Measurements from ENCODE around the gene ASRGL1.
"Not testable (repeated sequence)": the region's sequence is repeated elsewhere in the genome, so short reads cannot be mapped to it uniquely, and the experiment has no call there.

The ASRGL1 gene

DNA sequence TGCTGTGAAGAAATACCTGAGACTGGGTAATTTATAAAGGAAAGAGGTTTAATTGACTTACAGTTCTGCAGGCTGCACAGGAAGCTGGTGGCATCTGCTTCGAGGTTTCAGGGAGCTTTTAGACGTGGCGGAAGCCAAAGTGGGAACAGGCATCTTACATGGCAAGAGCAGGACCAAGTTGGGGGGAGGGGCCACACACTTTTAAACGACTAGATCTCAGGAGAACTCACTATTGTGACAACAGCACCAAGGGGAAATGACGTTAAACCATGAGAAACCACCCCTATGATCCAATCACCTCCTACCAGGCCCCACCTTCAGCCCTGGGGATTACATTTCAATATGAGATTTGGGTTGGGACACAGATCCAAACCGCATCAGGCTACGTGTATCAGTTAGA, 27.3 kb upstream of the ASRGL1 start:
- H3K4me3 ChIP-seq (replicated peaks; ENCODE audit: low read depth, low read length) = no peak overlapping the region
- no peaks in the 10 kb centered on the region for H3K36me3 ChIP-seq (ENCODE audit: control insufficient read depth, insufficient read depth, low read length)
- TF ChIP-seq, protein P1, sequence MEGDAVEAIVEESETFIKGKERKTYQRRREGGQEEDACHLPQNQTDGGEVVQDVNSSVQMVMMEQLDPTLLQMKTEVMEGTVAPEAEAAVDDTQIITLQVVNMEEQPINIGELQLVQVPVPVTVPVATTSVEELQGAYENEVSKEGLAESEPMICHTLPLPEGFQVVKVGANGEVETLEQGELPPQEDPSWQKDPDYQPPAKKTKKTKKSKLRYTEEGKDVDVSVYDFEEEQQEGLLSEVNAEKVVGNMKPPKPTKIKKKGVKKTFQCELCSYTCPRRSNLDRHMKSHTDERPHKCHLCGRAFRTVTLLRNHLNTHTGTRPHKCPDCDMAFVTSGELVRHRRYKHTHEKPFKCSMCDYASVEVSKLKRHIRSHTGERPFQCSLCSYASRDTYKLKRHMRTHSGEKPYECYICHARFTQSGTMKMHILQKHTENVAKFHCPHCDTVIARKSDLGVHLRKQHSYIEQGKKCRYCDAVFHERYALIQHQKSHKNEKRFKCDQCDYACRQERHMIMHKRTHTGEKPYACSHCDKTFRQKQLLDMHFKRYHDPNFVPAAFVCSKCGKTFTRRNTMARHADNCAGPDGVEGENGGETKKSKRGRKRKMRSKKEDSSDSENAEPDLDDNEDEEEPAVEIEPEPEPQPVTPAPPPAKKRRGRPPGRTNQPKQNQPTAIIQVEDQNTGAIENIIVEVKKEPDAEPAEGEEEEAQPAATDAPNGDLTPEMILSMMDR (IDR thresholded peaks at IDR 0.05; ENCODE audit: insufficient read depth, low read length, poor library complexity, severe bottlenecking) = no peak
- DNase-seq (ENCODE audit: extremely low read depth, insufficient read length) = no peak
- no peaks in the 10 kb centered on the region; the same call in none of the 2 replicates for H3K27me3 ChIP-seq (replicated peaks; ENCODE audit: control insufficient read depth, insufficient read depth, low read length)

DNA sequence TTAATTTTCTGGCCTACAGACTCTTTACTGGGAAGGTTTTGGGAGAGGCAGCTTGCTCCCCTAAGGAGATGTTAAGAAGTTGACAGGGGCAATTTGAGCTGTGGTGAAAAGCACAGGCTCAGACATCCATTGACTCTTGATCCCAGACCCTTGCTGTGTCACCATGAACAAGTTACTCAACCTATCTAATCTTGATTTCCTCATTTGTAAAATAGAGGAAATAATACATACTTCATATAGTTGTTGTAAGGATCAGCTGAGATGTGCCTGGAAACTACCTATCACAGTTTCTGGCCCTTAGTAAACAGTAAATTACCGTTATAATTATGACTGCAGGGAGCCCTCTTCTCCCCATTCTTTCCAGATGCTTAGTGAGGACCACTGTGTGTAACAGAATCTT, 21.8 kb upstream of the ASRGL1 start:
- no peaks in the 10 kb centered on the region for H3K36me3 ChIP-seq (ENCODE audit: control insufficient read depth, insufficient read depth, low read length)
- TF ChIP-seq, protein P1 (IDR thresholded peaks at IDR 0.05; ENCODE audit: insufficient read depth, low read length, poor library complexity, severe bottlenecking) = no peak
- no peak for DNase-seq (ENCODE audit: extremely low read depth, insufficient read length)
- no peak overlapping the region for H3K4me3 ChIP-seq (replicated peaks; ENCODE audit: low read depth, low read length)
- no peaks in the 10 kb centered on the region; the same call in none of the 2 replicates for H3K27me3 ChIP-seq (replicated peaks; ENCODE audit: control insufficient read depth, insufficient read depth, low read length)

DNA sequence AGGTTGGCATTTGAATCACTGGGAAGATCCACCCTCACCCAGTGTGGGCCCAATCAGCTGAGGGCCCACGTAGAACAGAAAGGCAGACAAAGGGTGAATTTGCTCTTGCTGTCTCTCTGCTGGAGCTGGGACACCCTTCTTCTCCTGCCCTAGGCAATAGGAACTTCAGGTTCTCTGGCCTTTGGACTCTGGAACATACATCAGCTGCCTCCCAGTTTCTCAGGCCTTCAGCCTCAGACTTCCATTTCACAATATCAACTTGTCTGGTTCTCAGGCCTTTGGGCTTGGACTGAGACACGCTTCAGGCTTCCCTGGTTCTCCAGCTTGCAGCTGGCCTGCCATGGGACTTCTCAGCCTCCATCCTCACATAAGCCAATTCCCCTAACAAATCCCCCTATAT, 14.7 kb upstream of the ASRGL1 start:
- no peaks in the 10 kb centered on the region; the same call in 1 of the 2 replicates for H3K27me3 ChIP-seq (replicated peaks; ENCODE audit: control insufficient read depth, insufficient read depth, low read length)
- H3K36me3 ChIP-seq (ENCODE audit: control insufficient read depth, insufficient read depth, low read length) = no peaks in the 10 kb centered on the region
- no peak for DNase-seq (ENCODE audit: extremely low read depth, insufficient read length)
- TF ChIP-seq, protein P1 (IDR thresholded peaks at IDR 0.05; ENCODE audit: insufficient read depth, low read length, poor library complexity, severe bottlenecking) = no peak
- no peak overlapping the region for H3K4me3 ChIP-seq (replicated peaks; ENCODE audit: low read depth, low read length)

DNA sequence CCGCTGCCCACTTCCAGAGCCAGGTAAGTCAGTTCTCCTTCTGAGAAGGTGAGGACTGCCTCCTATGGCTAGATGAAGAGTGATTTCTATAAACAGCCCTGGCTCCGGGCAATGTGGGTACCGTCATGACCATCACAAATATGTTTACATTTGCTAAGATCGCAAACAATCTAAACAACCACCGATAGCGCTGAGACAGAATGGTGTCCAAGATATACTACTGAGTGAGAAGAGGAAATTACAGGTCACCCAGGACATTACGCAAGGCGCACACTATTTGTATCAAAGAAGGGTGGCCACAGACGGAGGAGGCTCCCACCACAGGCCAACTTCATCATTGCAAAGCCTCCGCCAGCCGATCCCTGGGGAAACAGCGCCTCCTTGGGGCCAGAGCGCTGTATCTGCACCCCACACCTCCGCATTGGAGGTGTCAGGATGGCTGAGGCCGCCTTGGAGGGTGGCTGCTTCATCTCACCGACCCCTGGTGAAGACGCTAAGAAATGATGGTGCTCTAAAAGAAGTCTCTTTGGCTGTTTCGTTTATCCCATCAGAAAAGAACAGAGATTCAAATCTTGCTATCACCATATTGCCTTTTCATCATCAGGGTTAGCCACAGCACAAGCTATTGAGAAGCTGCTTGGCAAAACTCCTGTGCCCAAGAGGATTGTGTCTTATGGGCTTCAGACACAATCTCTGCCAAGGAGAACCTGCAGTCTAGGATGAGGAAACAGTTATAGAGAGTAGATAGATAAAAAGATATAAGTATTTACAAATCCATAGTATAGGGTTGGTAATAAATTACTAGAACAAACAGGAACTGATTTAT, 12.3 kb upstream of the ASRGL1 start:
- Histone ChIP-seq H3K36me3 (ENCODE audit: control insufficient read depth, insufficient read depth, low read length) (no peaks in the 10 kb centered on the region), H3K27me3 (replicated peaks; ENCODE audit: control insufficient read depth, insufficient read depth, low read length) (no peaks in the 10 kb centered on the region; the same call in 1 of the 2 replicates), H3K4me3 (replicated peaks; ENCODE audit: low read depth, low read length) (no peak overlapping the region)
- DNase-seq (ENCODE audit: extremely low read depth, insufficient read length) = peak; percentile 43
- TF ChIP-seq, protein P1 (IDR thresholded peaks at IDR 0.05; ENCODE audit: insufficient read depth, low read length, poor library complexity, severe bottlenecking) = peak; percentile 90

DNA sequence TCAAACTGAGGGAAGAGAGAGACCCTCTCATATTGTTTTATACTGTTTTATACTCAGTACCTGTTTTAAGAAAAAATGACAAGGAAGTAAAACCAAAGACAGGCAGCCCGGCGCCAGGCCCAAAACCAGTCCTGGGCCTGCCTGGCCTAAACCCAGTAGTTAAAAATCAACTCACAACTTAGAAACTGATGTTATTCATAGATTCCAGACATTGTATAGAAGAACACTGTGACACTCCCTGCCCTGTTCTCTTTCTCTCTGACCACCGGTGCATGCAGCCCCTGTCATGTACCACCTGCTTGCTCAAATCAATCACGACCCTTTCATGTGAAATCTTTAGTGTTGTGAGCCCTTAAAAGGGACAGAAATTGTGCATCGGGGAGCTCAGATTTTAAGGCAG, 11.5 kb upstream of the ASRGL1 start:
- DNase-seq (ENCODE audit: extremely low read depth, insufficient read length); H3K4me3 ChIP-seq (replicated peaks; ENCODE audit: low read depth, low read length); H3K27me3 ChIP-seq (replicated peaks; ENCODE audit: control insufficient read depth, insufficient read depth, low read length); H3K36me3 ChIP-seq (ENCODE audit: control insufficient read depth, insufficient read depth, low read length): not testable (repeated sequence)

DNA sequence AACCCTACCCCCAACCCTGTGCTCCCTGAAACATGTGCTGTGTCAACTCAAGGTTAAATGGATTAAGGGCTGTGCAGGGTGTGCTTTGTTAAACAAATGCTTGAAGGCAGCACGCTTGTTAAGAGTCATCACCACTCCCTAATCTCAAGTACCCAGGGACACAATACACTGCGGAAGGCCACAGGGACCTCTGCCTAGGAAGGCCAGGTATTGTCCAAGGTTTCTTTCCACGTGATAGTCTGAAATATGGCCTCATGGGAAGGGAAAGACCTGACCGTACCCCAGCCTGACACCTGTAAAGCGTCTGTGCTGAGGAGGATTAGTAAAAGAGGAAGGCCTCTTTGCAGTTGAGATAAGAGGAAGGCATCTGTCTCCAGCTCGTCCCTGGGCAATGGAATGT, 10.5 kb upstream of the ASRGL1 start:
- not testable (repeated sequence) for DNase-seq (ENCODE audit: extremely low read depth, insufficient read length); H3K4me3 ChIP-seq (replicated peaks; ENCODE audit: low read depth, low read length); H3K36me3 ChIP-seq (ENCODE audit: control insufficient read depth, insufficient read depth, low read length); H3K27me3 ChIP-seq (replicated peaks; ENCODE audit: control insufficient read depth, insufficient read depth, low read length)

DNA sequence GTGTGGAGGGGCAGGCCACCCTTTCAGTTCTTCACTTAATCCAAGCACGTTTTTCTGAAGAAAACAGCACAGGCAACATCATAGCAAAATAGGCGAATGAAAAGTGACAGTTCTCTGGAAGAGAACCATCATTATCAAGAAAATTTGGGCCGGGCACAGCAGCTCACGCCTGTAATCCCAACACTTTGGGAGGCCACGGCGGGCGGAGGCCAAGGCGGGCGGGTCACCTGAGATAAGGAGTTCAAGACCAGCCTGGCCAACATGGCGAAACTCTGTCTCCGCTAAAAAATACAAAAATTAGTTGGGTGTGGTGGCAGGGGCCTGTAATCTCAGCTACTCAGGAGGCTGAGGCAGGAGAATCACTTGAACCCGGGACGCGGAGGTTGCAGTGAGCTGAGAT, 9.7 kb upstream of the ASRGL1 start:
- not testable (repeated sequence) for H3K4me3 ChIP-seq (replicated peaks; ENCODE audit: low read depth, low read length); H3K27me3 ChIP-seq (replicated peaks; ENCODE audit: control insufficient read depth, insufficient read depth, low read length)

DNA sequence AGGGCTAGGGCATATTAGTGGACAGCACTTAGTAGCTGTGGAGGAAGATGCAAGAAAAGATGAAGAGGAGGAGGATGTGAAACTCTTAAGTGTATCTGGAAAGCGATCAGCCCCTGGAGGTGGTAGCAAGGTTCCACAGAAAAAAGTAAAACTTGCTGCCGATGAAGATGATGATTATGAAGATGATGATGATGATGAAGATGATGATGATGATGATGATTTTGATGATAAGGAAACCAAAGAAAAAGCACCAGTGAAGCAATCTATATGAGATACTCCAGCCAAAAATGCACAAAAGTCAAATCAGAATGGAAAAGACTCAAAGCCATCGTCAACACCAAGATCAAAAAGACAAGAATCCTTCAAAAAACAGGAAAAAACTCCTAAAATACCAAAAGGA, 6.0 kb upstream of the ASRGL1 start:
- DNase-seq (ENCODE audit: extremely low read depth, insufficient read length); H3K36me3 ChIP-seq (ENCODE audit: control insufficient read depth, insufficient read depth, low read length); H3K27me3 ChIP-seq (replicated peaks; ENCODE audit: control insufficient read depth, insufficient read depth, low read length); H3K4me3 ChIP-seq (replicated peaks; ENCODE audit: low read depth, low read length): not testable (repeated sequence)

More for the DNA sequence above, 9.7 kb upstream of the ASRGL1 start:
- not testable (repeated sequence) for H3K36me3 ChIP-seq (ENCODE audit: control insufficient read depth, insufficient read depth, low read length); DNase-seq (ENCODE audit: extremely low read depth, insufficient read length)
